CD4-positive, alpha-beta T cell treated with Interleukin-1 beta for 1 hour (primary cell): ENCODE results near the gene FIP1L1.
"Not testable (repeated sequence)": the region's sequence is repeated elsewhere in the genome, so short reads cannot be mapped to it uniquely, and the experiment has no call there.

Experiments used
- DNase-seq, 2 donors: peaks; one replicate each; pipeline ENCODE4 v3.0.0-alpha.2; 2020 to 2022

Gene FIP1L1

DNA sequence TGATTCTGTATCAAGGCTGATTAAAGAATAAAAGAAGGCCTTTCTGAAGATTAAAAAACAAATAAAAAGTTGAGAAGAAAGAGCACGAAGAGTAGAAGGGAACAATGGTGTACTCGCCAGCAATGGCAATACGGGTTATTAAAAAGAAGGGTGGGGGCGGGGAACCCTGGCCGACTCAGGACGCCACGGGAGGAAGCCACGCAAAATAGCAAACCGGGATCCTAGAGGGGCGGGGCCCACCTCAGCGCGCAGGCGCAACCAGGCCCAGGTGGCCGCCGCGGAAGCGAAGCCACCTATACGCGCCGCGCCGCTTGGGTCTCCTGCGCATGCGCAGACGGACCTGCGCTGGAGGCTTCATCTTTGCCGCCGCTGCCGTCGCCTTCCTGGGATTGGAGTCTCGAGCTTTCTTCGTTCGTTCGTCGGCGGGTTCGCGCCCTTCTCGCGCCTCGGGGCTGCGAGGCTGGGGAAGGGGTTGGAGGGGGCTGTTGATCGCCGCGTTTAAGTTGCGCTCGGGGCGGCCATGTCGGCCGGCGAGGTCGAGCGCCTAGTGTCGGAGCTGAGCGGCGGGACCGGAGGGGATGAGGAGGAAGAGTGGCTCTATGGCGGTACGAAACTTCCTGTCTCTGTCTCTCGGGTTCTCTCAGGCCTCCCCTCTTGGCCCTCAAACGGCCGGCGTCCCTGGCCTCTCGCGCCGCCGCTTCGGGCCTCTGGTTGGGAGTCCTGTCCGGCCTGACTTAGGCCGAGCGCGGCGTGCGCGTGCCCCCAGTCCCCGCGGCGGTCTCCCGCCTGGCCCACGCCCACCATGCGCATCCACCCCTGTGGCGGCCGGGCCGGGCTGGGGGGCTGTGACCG lies at the start of gene FIP1L1:
Gene FIP1L1, plus strand, starts transcription at position 323 of the 852 bp plus-strand sequence. Its CDS starts 198 bp downstream, at position 521.
- DNase-seq: peak; percentile 95 to 96

GRCh38 chr4:53334916-53335315 lies 42.5 kb upstream of the FIP1L1 start:
- DNase-seq: not testable (repeated sequence)

- not testable (repeated sequence) for DNase-seq
Observed at GRCh38 chr4:53340145-53340544, 37.3 kb upstream of the FIP1L1 start.

DNA sequence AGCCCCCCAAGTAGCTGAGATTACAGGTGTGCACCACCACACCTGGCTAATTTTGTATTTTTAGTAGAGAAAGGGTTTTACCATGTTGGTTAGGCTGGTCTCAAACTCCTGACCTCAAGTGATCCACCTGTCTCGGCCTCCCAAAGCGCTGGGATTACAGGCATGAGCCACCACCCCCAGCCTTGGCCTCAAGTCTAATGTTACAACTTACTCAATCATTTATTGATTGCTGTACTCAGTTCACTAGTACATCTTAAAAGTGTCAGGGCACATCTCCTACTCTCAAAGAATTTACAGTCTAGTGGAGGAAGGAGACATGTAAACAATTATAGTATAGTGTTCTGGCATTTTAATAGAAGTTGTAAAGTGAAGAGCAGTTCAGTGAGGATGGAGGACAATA lies 31.0 kb upstream of the FIP1L1 start:
- not testable (repeated sequence) for DNase-seq

DNA sequence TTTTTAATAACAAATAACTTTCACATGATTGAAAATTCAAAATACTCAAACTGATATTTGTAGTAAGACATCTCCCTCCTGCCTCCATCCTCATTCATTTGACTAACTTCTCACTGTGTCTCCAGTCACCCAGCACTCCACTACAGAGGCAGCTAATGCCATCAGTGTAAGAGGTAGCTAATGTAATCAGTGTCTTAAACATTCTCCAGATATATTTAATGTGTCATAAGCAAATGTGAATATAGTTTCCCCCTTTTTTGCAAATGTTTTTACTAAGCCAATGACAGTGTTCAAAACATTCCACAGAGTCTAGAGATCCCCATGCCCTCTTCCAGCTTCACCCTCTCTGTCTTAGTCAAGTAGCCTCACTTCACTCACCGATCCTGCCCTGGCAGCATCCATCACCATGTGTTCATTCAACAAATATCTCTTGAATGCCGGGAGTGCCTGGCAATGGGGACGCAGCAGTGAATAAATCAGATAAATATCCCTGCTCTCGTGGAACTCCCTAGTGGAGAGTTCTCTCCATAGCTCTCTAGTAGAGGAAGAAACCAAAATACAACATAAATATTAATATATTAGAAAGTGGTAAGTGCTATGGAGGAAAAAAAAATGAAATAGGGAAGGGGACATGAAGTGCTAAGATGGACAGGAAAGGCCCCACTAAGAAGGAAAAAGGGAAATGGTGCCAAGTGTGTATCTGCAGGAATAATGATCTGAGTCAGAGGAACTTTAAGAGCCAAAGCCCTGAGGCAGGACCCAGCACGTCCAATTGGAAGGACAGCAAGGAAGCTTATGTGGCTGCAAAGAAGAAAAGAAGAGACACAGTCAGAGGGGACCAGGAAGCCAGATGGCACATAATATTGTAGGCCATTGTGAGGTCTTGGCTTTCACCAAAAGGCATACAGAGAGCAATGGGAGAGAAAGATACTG lies 30.3 kb upstream of the FIP1L1 start:
- no peak for DNase-seq

GRCh38 chr4:53348046-53348445 lies 29.4 kb upstream of the FIP1L1 start:
- DNase-seq: no peak

DNA sequence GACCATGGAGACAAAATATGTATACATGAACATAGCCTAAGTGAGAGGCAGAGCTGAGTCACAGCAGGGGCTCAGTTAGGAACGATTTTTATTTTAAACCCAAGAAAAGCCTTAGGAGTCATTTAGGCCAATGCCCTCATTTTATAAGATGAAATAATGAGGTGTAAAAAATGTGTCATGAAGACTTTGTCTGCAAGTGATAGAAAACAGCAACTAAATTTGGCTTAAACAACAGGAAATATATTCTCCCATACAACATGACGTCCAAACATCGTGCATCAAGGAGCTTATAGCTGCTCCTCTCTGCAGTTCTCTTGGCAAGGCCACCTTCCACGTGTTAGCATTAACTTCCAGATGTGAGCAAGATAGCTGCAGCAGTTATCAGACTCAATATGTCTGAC lies 28.4 kb upstream of the FIP1L1 start:
- DNase-seq: no peak

- DNase-seq: no peak
Observed at GRCh38 chr4:53354012-53354722, 23.3 kb upstream of the FIP1L1 start.

GRCh38 chr4:53355930-53356521 lies 21.4 kb upstream of the FIP1L1 start:
- no peak for DNase-seq

DNA sequence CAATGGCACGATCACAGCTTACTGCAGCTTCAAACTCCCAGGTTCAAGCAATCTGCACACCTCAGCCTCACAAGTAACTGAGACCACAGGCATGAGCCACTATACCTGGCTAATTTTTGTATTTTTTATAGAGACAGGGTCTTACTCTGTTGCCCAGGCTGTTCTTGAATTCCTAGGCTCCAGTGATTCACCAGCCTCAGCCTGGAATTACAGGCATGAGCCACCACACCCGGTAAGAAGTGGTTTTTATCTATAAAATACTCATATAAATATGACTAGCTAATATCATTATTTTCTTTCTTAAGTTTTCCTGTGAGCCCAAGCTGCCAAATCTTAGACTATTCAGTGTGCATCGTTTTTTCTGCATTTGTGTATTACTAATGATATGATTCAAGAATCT lies 16.0 kb upstream of the FIP1L1 start:
- DNase-seq: no peak

DNA sequence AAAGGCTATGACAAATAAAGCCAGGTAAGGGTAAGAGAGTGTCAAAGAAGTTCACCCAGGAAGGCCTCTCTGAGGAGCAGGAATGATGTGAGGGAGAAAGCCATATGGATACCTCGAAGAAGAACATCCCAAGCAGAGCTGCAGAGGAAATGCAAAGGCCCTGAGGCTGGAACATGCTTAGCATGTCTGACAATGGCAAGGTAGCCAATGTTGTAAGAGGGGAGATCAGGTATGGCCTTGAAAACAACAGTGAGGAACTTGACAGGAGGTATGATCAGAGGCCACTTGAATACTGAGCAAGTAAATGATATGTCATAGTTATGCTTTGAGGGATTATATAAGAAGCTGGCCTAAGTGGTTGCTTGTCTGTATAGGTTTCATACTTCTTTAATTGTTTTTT lies 15.3 kb upstream of the FIP1L1 start:
- no peak for DNase-seq

GRCh38 chr4:53364624-53365023 lies 12.8 kb upstream of the FIP1L1 start:
- DNase-seq: no peak

DNA sequence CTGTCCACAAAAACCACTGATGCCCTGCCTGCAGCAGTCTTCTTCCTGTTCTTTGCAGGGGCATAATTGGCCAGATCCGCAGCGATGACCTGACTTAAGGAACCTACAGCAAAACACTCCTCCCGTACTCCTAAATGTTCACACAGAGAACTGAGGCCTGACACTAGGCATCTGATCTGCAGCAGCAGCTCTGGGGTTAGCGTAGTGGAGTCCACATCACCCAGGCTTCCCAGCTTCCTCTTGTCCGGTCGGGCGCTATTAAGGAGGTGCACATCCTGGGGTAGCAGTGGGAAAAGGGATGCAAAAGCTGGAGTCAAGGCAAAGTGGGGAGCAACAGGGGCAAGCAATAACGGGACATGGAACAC lies 12.3 kb upstream of the FIP1L1 start:
- DNase-seq: no peak

DNA sequence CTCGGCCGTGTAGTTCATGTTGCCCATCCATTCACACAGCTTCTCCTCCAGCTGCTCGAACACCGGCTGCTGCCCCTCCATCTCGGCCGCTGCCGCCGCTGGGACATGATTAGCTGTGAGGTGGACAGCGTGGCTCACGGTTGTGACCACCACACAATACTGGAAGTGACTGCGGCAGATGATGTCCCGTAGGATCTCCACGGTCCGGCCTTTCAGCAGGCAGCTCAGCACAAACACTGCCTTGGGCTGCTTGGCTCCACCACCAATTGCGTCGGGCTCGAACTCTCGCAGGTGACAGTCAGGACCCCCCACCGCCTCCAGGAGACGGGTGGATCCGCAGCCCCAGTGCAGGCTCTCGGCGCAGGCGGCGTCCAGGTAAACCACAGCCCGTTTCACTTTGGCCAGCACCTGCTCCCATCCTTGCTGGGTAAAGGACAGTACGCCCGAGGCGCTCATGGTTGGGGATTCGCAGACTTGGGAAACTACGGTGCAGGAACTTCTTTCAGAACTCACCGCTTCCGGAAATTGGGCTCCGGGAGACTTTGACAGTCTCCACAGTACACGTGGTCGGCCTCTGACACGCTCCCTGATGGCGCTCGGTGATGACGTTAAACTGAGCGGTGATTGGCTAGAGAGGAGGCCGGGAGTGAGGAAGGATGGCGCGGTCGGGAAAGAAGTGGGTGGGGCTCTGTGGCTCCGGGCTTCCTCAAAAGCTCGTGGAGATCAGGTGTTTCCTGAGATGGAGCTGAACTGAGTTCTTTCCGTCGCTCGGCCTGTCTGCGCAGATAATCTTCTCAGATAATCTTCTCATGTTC lies 11.7 kb upstream of the FIP1L1 start, which contains the start of gene SCFD2:
Gene SCFD2, minus strand, starts transcription at position 576 of the 815 bp plus-strand sequence.
- DNase-seq: peak; percentile 94 to 96

- DNase-seq: no peak
Observed at GRCh38 chr4:53366301-53366716, 11.1 kb upstream of the FIP1L1 start.

DNA sequence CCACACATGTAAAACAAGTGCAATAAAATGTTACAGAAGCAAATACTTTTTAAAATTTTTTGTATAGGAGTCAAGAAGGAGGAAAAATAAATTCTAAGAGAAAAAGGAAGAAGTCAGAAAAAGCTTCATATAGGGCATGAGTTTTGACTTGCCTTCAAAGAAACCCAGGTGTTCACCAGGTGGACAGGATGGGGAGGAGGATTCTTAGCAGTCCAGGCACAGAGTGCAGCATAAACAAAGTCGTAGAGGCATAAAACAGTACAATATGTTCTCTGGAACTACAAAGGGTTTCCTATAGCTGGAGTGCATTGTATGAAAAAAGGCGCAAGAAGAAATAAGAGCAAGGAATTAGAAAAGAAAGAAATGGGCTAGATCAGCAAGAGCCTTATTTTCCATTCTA lies 9.7 kb upstream of the FIP1L1 start:
- DNase-seq: no peak

DNA sequence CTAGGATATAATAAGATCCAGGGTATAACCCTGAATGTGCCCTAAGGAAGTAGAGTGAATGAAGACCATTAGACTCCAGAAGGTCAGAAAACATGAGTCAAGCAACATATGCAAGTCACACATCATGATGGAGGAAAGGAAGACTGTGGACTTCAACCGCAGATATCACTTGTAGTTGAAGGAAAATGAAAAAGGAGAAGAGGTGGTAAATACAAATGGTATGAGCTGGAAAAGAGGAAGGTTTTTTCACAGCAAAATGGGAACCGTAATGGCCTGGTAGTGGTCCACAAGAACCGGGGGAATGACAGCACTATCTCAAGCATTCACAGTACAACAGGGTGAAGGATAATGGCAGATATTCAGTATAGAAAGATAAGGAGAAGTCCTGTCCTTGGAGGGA lies 6.4 kb upstream of the FIP1L1 start:
- DNase-seq: no peak

- no peak for DNase-seq
Observed at GRCh38 chr4:53371843-53372521, 5.5 kb upstream of the FIP1L1 start.

DNA sequence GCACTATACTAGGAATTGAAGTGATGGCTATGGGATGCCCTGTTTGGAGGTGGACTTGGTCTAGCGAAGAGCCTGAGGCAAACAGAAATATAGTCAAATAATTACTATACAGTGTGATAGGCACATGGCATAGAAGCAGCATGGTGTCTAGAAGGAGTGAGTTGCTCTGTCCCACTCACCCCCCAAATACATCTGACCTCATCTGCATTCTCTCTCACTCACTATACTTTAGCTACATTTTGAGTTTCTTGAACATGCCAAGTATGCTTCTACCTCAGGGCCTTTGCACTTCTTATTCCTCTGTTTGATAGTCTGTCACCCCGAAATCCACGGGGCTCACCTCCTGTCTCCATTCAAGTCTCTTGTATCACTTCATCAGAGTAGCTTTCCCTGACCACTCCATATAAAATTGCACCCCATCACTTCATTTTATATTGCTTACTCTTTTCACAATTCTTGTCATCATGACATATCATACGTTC lies 2.6 kb upstream of the FIP1L1 start:
- no peak for DNase-seq

- no peak for DNase-seq
Observed at GRCh38 chr4:53376900-53377299, 541 bp upstream of the FIP1L1 start.

GRCh38 chr4:53378171-53378482 lies 686 bp downstream of the FIP1L1 start:
- no peak for DNase-seq
